Endothelial cell of hepatic sinusoid (primary cell): ENCODE measurements around the gene C6orf62.
"Not testable (repeated sequence)": the region's sequence is repeated elsewhere in the genome, so short reads cannot be mapped to it uniquely, and the experiment has no call there.

Experiments
- in situ Hi-C: cut with HindIII; loops from 2 replicates; pipeline ENCODE4 v1.10.0; 2017; ENCODE audit warnings: low sequenced_read_pairs

C6orf62 gene

GRCh38 chr6:24743265-24743943 is 24.4 kb upstream of the C6orf62 start:
- in situ Hi-C loops, result no loop called here

- in situ Hi-C loops, result no loop called here
These were observed 23.3 kb upstream of the C6orf62 start for GRCh38 chr6:24742216-24742738.

GRCh38 chr6:24740861-24741260 is 21.9 kb upstream of the C6orf62 start:
- in situ Hi-C loops, result no loop called here

GRCh38 chr6:24738741-24739140 is 19.8 kb upstream of the C6orf62 start:
- in situ Hi-C loops, result no loop called here

- in situ Hi-C loops, result not testable (repeated sequence)
These were observed 15.8 kb upstream of the C6orf62 start for GRCh38 chr6:24734710-24735109.

GRCh38 chr6:24734166-24734565 is 15.2 kb upstream of the C6orf62 start:
- in situ Hi-C loops, result no loop called here

GRCh38 chr6:24731456-24732134 is 12.6 kb upstream of the C6orf62 start:
- in situ Hi-C loops, result not testable (repeated sequence)

GRCh38 chr6:24730653-24731052 is 11.7 kb upstream of the C6orf62 start:
- in situ Hi-C loops, result not testable (repeated sequence)

- in situ Hi-C loops, result no loop called here
These were observed 4.3 kb upstream of the C6orf62 start for GRCh38 chr6:24723270-24723669.

GRCh38 chr6:24721461-24722215 is 2.7 kb upstream of the C6orf62 start:
- in situ Hi-C loops, result no loop called here

GRCh38 chr6:24720604-24721460 is 1.9 kb upstream of the C6orf62 start:
- in situ Hi-C loops, result no loop called here

GRCh38 chr6:24720131-24720603 is 1.2 kb upstream of the C6orf62 start:
- in situ Hi-C loops, result no loop called here

GRCh38 chr6:24718449-24719124 is 367 bp downstream of the C6orf62 start:
- in situ Hi-C loops, result no loop called here

- in situ Hi-C loops, result not testable (repeated sequence)
These were observed 2.3 kb downstream of the C6orf62 start for GRCh38 chr6:24716602-24717148.

- in situ Hi-C loops, result no loop called here
These were observed 8.2 kb downstream of the C6orf62 start for GRCh38 chr6:24710519-24711303.

- in situ Hi-C loops, result no loop called here
These were observed 9.8 kb downstream of the C6orf62 start for GRCh38 chr6:24709014-24709711.

- in situ Hi-C loops, result no loop called here
These were observed 10.3 kb downstream of the C6orf62 start for GRCh38 chr6:24708612-24709011.

GRCh38 chr6:24704468-24704867 is 14.5 kb downstream of the C6orf62 start:
- in situ Hi-C loops, result no loop called here
